HFFc6 (cell line): ENCODE results near the gene RNF213. TPM values are rescaled to one million over a fixed set of nuclear protein-coding genes. Genes with fewer than 3 reads are reported as not detected.
A peak's percentile ranks its signal among the peaks of the same experiment; 100 is the strongest.

Source experiments
- DNase-seq: peaks from one replicate; pipeline ENCODE4 v3.0.0-alpha.2; 2018
- H3K27ac Mint-ChIP-seq: 2 replicates; pipeline ENCODE4 v1.8.0; 2020; ENCODE audit warnings: mild to moderate bottlenecking, mixed read lengths
- H3K27me3 Mint-ChIP-seq: 2 replicates; pipeline ENCODE4 v1.8.0; 2021; ENCODE audit warnings: mild to moderate bottlenecking, moderate library complexity, mixed read lengths; ENCODE audit not compliant: insufficient read depth
- H3K36me3 Mint-ChIP-seq: 2 replicates; pipeline ENCODE4 v1.8.0; 2021; ENCODE audit warnings: low read depth, mixed read lengths
- H3K4me1 Mint-ChIP-seq: 2 replicates; pipeline ENCODE4 v1.8.0; 2020; ENCODE audit warnings: low read depth, mixed read lengths
- H3K4me3 Mint-ChIP-seq: 2 replicates; pipeline ENCODE4 v1.8.0; 2020; ENCODE audit warnings: mild to moderate bottlenecking, moderate library complexity, mixed read lengths
- H3K9me3 Mint-ChIP-seq: 2 replicates; pipeline ENCODE4 v1.8.0; 2020; ENCODE audit warnings: mild to moderate bottlenecking, mixed read lengths
- CTCF ChIP-seq: fragments of 200-600 bp; sonication (generic); IDR thresholded peaks from 2 replicates; pipeline ENCODE4 v1.5.0; 2021; ENCODE audit warnings: antibody characterized with exemption, mild to moderate bottlenecking
- total RNA-seq, 6 experiments: library from RNA; stranded (reverse); fragmentation: NEBNext Ultra II Directional; extraction: Animal tissue kit (Norgen Biotek cat#: 25700); gene quantifications; 2 replicates in 1 of 6; 3 replicates in 5 of 6; pipeline ENCODE4 v1.2.3, GENCODE V29; 2021

RNF213 gene
- total RNA-seq, 6 experiments from 2014 or later, result 42.0 to 51.6 (median 48.3) TPM

GRCh38 chr17:80279895-80280294, 19.2 kb downstream of the RNF213 start:
- Mint-ChIP-seq H3K9me3 (no peaks in the 10 kb centered on the region), H3K27ac (no peak overlapping the region), H3K36me3 (peaks cover 10% of the 10 kb centered on the region), H3K27me3 (no peaks in the 10 kb centered on the region; the same call in none of the 2 replicates), H3K4me1 (no peaks in the 10 kb centered on the region), H3K4me3 (no peak overlapping the region)
- DNase-seq, result no peak
- TF ChIP-seq CTCF, result no peak

- H3K27me3 Mint-ChIP-seq, result no peaks in the 10 kb centered on the region; the same call in 1 of the 2 replicates
- TF ChIP-seq CTCF, result no peak
- no peaks in the 10 kb centered on the region for H3K9me3 Mint-ChIP-seq
- no peak for DNase-seq
- no peak overlapping the region for H3K4me3 Mint-ChIP-seq
- peaks cover 6% of the 10 kb centered on the region for H3K36me3 Mint-ChIP-seq
- H3K4me1 Mint-ChIP-seq, result no peaks in the 10 kb centered on the region
- H3K27ac Mint-ChIP-seq, result no peak overlapping the region
These were observed 20.9 kb downstream of the RNF213 start for GRCh38 chr17:80281516-80281915.

DNA sequence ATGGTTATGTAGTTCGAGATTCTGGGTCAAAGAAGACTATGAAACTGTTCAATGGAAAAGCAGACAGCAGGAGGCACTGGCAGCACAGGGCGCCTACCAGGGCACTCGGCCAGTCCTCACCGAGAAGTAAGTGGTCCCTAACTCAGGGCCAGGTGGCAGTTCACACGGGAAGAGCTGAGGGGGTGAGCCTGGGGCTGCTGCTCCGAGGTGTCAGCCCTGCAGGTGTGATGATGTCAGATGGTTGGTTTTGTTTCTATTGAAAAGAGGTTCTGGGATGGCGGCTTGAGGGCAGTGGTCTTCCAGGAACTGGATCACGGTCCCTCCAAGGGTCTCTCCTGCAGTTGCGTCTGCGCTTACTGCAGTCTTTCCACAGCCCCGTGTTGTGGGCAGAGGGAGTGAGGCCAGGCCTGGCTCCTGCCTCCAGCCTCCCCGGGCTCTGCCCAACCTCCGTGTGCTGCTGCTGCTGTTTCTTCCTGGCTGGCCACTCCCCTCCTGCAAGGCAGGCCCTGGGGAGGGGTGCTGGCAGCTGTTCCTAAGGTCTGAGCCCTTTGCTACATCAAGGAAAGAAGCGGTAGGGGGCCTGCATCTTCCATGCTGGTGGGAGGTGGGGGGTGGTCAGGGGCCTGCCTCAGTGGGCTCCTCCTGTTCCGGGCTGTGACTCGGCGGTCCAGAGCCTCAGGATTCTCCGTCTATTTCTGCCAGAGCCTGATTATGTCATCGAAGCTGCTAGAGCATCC, 22.6 kb downstream of the RNF213 start:
- Mint-ChIP-seq H3K4me3 (no peak overlapping the region), H3K4me1 (no peaks in the 10 kb centered on the region), H3K36me3 (peaks cover 10% of the 10 kb centered on the region), H3K9me3 (no peaks in the 10 kb centered on the region), H3K27ac (no peak overlapping the region), H3K27me3 (no peaks in the 10 kb centered on the region; the same call in 1 of the 2 replicates)
- no peak for DNase-seq
- no peak for TF ChIP-seq CTCF

DNA sequence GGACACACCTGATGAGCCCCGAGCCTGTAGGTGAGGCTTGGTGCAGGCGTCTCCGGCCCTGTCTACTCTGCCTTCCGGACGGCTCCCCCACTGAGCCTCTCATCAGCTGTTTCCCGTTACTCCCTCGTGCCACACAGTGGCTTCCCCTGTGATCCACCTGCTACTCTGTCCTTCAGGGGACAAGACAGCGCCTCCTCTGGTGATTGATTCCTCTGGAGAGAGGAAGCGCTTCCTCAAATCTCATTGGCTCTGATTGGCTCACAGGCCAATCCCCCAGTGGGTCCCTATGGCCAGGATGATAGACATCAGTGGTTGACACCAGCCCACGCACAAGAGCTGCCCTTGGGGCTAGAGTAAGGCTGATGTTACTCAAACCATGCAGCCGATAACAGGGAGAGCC, 24.0 kb downstream of the RNF213 start:
- no peak for DNase-seq
- Mint-ChIP-seq H3K4me1 (no peaks in the 10 kb centered on the region), H3K9me3 (no peaks in the 10 kb centered on the region), H3K27ac (no peak overlapping the region), H3K36me3 (peaks cover 15% of the 10 kb centered on the region), H3K27me3 (no peaks in the 10 kb centered on the region; the same call in 1 of the 2 replicates), H3K4me3 (no peak overlapping the region)
- peak; percentile 42; the same call in 1 of the 2 replicates for TF ChIP-seq CTCF

GRCh38 chr17:80285237-80285920, 24.7 kb downstream of the RNF213 start:
- Mint-ChIP-seq H3K9me3 (no peaks in the 10 kb centered on the region), H3K4me3 (no peak overlapping the region), H3K4me1 (no peaks in the 10 kb centered on the region), H3K36me3 (peaks cover 13% of the 10 kb centered on the region), H3K27ac (no peak overlapping the region), H3K27me3 (peaks cover 2% of the 10 kb centered on the region)
- TF ChIP-seq CTCF, result no peak
- no peak for DNase-seq
